GM12873 (cell line): ENCODE measurements around the gene PCDHB13.
"Not testable (repeated sequence)": the region's sequence is repeated elsewhere in the genome, so short reads cannot be mapped to it uniquely, and the experiment has no call there.

Experiments used
- CTCF ChIP-seq: IDR thresholded peaks from 2 replicates; pipeline ENCODE4 v1.5.1; 2012; ENCODE audit warnings: low read depth, mild to moderate bottlenecking, moderate library complexity, low read length, control low read depth; ENCODE audit not compliant: insufficient read depth; ENCODE audit errors: missing control alignments

Gene PCDHB13

GRCh38 chr5:141213656-141214339 lies at the start of gene PCDHB13:
PCDHB13 (plus strand) TSS chr5:141213919; CDS start chr5:141214124, 205 bp downstream.
- TF ChIP-seq CTCF = peak; percentile 22

GRCh38 chr5:141172381-141173204 lies 41.1 kb upstream of the PCDHB13 start, which contains the start of gene PCDHB7:
PCDHB7 (plus strand) TSS chr5:141172644; CDS start chr5:141172836, 192 bp downstream.
- peak; percentile 40 for TF ChIP-seq CTCF

- no peak for TF ChIP-seq CTCF
Observed at GRCh38 chr5:141175933-141176332, 37.8 kb upstream of the PCDHB13 start.

DNA sequence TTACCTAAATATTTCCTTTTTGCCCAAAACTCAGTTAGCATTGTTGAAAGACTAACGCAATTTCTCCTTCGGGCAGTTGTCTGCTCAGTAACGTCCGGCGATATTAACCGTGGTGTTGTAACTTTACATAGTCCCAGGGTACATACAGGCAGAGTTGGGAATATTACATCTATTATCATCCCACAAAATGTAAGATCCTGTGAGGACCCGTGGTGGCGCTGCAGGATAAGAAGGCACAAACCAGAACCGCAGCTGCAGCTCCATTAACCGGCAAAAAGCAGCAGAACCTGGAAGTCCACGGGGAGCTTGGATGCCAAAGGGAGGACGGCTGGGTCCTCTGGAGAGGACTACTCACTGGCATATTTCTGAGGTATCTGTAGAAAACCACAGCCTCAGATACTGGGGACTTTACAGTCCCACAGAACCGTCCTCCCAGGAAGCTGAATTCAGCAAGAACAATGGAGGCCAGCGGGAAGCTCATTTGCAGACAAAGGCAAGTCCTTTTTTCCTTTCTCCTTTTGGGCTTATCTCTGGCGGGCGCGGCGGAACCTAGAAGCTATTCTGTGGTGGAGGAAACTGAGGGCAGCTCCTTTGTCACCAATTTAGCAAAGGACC lies 36.0 kb upstream of the PCDHB13 start, which contains the start of gene PCDHB8:
Gene PCDHB8 (plus strand): TSS at position 214 of the 615 bp plus-strand sequence. CDS start 245 bp downstream, at position 459.
- not testable (repeated sequence) for TF ChIP-seq CTCF

DNA sequence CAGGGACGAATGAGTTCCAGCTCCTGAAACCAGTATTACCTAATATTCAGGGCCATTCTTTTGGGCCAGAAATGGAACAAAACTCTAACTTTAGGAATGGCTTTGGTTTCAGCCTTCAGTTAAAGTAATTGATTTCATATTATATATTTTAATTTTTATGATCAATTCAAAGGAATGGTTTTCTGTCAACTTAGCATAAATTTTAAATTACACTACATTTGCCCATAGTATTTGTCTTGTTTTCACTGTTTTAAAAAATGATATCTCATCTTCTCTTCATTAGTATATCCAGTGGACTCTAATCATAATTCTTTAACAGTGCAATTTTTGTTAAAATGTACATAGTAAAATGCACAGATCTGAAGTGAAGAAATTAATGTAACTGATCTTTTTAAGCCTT lies 33.4 kb upstream of the PCDHB13 start:
- no peak for TF ChIP-seq CTCF

GRCh38 chr5:141182248-141182647 lies 31.5 kb upstream of the PCDHB13 start, which contains the start of gene PCDHB16:
PCDHB16 (plus strand) TSS chr5:141182387; CDS start chr5:141182560, 173 bp downstream.
- TF ChIP-seq CTCF = peak; percentile 25
